GM18511 (cell line): ENCODE data around the gene CHRNB4.
"Not testable (repeated sequence)": the region's sequence is repeated elsewhere in the genome, so short reads cannot be mapped to it uniquely, and the experiment has no call there.

Experiments used
- ATAC-seq: cut with Tn5 transposase; IDR thresholded peaks from one replicate; pipeline ENCODE4 v1.9.1; 2021; ENCODE audit warnings: mild to moderate bottlenecking, moderate library complexity; ENCODE audit not compliant: unreplicated experiment

CHRNB4 gene

DNA sequence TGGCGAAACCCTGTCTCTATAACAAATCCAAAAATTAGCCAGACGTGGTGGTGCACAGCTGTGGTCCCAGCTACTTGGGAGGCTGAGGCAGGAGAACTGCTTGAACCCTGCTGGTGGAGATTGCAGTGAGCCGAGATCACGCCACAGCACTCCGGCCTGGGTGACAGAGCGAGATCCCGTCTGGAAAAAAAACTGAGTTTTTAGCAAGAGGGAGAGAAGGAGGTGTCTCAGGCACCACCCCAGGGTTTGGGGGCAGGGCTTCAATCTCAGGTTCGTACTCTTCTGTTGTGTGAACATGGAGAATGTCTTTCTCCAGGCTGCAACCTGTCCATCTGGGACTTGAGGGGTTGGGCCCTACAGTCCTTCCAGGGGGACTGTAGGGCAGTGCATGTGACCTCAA, 22.9 kb downstream of the CHRNB4 start:
- ATAC-seq = no peak

DNA sequence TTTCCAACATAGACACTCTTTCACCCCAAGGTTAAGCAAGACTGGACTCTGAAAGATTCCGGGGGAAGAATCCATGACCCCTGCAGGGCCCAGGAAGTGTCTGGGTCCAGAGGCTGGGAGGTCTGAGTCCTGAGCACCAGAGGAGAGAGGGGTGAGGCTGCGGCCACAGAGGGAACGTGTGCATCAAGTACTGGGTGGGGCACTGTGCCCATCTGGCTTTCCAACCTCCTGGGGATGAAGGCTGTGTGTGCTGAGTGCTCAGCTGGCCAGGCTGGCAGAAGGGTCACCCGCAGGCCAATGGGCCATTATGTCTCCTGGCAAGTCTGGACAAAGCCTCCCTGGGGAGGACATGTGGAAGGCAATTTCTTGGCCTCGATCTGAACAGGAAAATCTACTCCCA, 23.5 kb downstream of the CHRNB4 start:
- no peak for ATAC-seq

DNA sequence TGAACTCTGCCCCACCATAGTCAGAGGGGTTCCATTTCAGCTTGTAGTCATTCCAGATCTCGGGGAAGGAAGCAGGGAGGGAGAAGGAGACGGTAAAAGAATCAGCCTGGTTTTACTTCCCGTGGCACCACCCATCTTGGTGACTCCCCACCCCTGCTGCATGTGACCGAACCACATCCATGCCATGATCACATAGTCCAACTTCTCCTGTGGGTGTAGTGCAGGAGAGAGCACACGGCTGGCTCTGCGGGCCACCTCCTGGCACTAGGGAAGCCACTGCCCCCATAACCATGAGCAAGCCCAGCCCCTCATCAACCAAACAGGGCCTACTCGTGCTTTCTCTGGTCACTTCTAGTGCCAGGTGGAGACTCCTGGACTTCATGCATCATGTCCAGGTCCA, 23.9 kb downstream of the CHRNB4 start:
- no peak for ATAC-seq

DNA sequence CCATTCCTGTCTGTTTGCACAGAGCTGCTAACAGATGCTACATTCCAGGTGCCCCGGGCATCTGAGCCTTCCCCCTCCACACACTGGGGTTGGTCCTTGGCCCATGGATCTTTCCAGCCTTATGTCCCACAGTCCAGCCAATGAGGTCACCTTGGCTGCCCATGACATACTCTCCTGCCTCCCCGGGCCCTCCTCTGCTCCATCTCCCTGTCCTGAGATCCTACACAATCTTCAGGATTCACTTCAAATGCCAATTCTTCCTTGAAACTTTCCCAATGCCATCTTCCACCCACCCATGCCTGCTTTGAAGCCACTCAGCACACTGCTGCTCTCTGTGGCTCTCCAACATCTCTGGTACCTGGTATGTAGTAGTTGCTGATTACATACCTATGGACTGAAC, 24.5 kb downstream of the CHRNB4 start:
- no peak for ATAC-seq

DNA sequence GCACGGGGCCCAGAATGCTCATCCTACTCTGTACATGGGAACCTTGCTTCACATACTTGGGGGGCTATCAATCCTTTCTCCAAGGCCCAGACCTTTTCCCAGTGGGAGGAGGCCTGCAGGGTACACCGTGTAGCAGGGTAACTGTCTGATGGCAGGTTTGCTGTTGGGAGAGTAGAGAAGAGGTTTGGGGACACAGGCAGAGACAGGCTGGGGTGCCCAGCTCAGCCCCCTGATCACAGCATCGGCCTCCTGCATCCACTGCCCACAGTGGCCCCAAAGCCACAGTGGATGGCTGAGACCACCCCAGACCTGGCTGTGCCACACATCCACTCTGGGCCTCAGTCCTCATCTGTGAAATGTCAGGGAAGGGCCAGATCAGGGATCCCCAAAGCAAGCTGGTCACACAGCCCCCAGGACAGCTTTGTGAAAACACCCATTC, 25.8 kb downstream of the CHRNB4 start:
- ATAC-seq = no peak

DNA sequence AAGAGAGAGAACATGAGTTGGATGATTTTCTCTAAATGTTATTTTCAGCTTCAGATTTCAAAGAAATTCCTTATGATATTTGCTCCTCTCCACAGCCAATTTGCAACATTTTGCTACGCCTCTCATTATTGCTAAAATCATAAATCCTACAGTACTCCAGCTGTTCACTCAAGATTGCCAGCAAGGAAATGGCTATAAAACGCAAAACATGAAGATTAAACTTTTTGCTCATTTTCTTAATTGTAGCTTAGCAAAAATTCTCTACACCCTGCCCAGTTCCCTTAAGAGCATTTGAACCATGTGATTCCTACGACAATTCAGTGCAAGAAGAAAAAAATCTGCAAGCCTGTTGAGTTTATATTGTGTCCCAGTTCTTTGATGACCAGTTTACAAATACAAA, 27.0 kb downstream of the CHRNB4 start:
- no peak for ATAC-seq

DNA sequence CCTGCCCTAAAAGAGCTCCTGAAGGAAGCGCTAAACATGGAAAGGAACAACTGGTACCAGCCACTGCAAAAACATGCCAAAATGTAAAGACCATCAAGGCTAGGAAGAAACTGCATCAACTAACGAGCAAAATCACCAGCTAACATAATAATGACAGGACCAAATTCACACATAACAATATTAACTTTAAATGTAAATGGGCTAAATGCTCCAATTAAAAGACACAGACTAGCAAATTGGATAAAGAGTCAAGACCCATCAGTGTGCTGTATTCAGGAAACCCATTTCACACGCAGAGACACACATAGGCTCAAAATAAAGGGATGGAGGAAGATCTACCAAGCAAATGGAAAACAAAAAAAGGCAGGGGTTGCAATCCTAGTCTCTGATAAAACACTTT, 31.5 kb downstream of the CHRNB4 start:
- ATAC-seq = not testable (repeated sequence)

DNA sequence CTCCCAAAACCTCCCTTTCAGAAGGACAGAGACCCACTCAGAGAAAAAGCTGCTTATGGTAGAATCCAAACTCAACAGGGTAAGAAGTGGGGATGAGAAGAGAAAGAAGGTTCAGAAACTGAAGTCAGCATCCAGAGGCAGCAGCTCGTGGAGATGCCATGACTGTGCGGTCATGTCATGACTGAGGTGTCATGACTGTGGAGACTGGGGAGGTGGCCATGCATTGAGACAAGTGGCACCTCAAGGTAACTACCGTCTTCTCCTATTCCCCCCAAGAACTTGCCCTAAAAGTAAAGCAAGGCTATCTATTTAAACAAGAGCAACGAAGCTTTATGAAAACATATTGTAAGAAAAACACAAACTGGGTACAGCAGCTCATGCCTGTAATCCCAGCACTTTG, 35.3 kb downstream of the CHRNB4 start:
- no peak for ATAC-seq

DNA sequence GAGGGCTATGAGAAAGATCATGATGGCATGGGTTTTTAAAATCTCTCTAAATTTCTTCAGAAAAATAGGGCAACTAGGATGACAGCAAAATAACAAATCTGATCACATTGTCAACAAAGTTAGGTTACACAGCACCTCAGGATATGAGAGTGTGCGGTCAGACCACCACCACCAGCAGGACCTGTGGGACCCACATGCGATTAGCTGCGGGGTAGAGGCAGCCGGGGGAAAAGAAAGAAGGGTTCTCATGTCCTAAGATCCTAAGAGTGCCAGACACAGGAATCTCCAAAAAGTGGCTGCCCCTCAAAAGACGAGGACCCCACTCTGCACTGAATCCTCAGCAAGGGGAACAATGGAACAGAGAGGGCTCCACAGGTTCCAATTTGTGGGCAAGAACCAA, 35.8 kb downstream of the CHRNB4 start:
- ATAC-seq = no peak

DNA sequence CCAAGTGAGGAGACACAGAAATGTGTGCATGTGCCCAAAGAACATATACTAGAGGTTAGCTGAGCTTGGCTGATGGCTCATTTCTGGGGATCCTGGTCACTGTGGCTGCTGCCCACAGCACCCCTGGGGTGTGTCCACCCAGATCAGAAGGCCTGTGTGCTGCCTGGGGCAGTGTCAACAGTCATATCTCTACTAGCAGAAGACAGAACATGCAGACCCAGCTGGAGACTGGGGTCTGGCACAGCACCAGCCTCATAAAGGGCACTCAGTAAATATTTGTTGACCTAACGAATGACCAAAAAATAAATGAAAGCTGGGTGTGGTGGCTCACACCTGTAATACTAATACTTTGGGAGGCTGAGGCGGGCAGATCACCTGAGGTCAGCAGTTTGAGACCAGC, 36.6 kb downstream of the CHRNB4 start:
- no peak for ATAC-seq

DNA sequence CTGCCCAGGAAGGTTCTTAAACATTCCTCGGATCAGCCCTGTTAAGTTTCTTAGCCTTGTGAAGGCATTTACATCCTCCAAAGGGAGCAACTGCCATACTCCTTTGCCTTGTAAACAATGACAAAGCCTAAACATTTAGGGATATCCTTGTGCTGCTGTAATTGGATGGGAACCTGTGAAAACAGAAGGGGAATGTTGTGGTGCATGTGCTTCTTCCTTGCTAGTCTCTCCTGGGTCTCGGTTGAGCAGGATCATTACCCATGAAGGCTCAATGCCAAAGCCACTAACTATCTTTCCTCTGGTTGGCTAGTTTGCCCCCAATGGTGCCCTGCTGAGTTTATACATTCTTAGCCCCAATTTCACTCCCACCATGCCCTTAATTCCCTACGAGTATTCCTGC, 37.5 kb downstream of the CHRNB4 start:
- ATAC-seq = no peak

DNA sequence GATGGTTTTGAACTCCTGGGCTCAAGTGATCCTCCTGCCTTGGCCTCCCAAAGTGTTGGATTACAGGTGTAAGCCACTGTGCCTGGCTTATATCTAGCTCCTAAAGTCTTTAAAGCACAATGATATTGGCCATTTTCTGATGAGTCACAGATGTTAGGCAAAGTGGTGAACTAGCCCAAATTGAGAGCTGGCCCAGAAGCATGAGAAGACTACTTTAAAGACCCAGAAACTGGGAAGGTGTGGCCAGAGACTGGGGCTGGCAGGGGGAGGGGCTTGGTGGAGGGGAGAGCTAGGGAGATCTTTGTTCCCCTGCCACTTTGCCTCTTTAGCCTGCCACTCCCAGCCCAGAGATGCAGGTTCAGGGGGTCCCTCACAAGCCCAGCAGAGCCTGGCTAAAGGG, 41.8 kb downstream of the CHRNB4 start:
- no peak for ATAC-seq

DNA sequence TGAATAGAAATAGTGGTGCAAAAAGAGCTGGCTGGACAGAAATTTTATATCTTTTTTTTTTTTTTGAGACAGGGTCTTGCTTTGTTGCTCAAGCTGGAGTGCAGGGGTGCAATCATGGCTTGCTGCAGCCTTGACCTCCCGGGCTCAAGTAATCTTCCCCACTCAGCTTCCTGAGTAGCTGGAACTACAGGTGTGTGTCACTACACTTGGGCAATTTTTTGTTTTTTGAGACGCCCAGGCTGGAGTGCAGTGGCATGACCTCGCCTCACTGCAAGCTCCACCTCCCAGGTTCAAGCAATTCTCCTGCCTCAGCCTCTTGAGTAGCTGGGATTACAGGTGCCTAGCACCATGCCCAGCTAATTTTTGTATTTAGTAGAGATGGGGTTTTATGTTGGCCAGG, 42.7 kb downstream of the CHRNB4 start:
- no peak for ATAC-seq

DNA sequence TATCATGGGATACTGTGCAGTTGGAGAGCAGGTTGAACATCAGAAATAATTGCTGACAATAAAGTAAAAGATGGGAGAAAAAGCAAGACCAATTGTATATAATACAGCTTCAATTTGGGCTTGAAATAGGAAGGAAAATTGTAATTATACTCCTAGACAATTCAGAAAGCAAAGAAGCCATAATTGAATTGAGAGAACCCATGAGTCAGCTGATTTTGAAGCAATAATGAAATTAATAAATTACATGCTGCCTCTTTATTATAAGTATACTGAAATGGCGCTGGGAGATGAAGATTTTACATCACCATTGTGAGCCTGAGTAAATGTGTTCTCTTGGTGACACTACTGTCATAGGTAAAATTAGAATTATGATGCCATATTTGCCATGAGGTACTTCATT, 43.4 kb downstream of the CHRNB4 start:
- no peak for ATAC-seq

DNA sequence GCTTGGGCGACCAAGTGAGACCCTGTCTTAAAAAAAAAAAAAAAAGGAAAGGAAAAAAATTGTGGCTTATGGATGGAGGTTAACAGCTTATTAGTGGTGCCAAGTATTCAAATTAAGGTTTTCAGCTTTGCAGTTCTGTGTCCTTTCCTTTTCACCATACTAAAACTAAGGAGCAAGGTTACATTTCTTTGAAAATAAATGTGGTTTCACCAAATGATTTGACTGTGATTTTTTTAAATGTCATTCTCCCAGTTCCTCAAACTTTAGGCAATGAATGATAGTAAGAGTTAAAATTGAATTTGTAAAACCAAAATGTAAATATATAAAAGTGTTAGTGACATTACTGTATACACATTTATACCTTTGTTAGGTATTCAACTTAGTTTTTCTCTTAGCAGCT, 66.1 kb downstream of the CHRNB4 start:
- ATAC-seq = no peak
